ENCODE data around the gene RCBTB2.

Gene RCBTB2

DNA sequence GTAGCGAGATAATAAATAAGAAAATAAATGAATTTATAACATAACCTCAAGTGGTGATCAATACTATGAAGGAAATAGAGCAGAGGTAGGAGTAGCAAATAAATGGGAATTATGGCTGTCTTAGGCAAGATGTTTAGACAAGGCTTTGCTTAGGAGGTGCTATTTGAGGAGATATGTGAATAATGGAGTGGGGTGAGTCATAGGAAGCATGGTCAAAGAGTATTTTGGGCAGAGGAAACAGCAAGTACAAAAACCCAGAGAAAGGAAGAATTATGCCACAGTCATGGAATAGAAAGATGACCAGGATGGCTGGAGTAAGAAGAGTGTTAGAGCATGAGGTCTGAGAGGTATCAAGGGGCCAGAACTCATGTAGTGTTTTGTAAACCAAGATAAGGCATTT, 86.4 kb downstream of the RCBTB2 start:
- no peak overlapping the region for H3K27ac Mint-ChIP-seq
- H3K27me3 Mint-ChIP-seq, result no peaks in the 10 kb centered on the region
- peaks cover 10% of the 10 kb centered on the region for H3K9me3 Mint-ChIP-seq
- H3K36me3 Mint-ChIP-seq (ENCODE audit: low read depth), result peaks cover 24% of the 10 kb centered on the region
- no peak overlapping the region for H3K4me3 Mint-ChIP-seq
- DNase-seq, result no peak
- peaks cover 34% of the 10 kb centered on the region for H3K4me1 Mint-ChIP-seq (ENCODE audit: low read depth)

DNA sequence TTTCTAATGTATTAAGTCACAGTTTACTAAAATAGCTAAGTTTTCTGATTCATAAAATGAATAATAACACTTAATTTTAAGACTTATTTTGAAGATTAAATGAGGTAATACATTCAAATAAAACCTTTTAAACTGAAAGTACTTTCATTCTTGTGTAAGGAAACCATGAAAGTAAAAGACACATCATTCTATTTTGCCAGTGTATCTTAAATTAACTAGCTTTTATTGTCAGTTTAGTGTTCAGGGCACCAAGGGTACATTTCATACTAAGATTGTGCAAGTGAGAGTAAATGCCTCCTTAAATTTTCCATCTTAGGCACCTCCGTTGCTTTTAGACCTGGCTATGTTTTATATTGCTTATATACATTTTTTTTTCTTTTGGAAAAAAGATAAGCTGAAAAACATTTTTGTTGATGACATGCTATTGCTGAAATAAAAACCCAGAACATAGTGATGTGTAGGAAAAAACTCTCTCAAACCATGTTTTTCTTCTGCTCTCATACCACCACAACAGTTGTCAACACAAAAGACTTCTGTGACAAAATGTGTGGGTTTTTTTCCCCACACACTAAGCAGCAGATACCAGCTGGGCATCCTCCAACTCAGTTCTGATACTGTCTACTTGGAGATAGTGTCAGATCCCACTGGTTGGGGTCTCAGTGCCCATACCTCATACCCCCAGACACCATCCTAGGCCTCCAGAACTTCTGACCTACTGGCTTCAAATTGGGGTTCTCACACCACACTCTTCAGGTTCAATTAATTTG, 89.3 kb downstream of the RCBTB2 start:
- H3K4me3 Mint-ChIP-seq, result peak overlapping the region; percentile 7
- H3K9me3 Mint-ChIP-seq, result no peaks in the 10 kb centered on the region
- H3K27ac Mint-ChIP-seq, result peak overlapping the region; percentile 45
- peaks cover 24% of the 10 kb centered on the region for H3K4me1 Mint-ChIP-seq (ENCODE audit: low read depth)
- DNase-seq, result no peak
- H3K36me3 Mint-ChIP-seq (ENCODE audit: low read depth), result peaks cover 15% of the 10 kb centered on the region
- H3K27me3 Mint-ChIP-seq, result no peaks in the 10 kb centered on the region
